GM18526 (cell line): Measurements from ENCODE around the gene GRK5.

Experiments used
- POLR2A ChIP-seq: IDR thresholded peaks from 3 replicates; pipeline ENCODE4 v1.6.1; 2011; ENCODE audit not compliant: insufficient read length; ENCODE audit errors: extremely low read depth

The GRK5 gene

DNA sequence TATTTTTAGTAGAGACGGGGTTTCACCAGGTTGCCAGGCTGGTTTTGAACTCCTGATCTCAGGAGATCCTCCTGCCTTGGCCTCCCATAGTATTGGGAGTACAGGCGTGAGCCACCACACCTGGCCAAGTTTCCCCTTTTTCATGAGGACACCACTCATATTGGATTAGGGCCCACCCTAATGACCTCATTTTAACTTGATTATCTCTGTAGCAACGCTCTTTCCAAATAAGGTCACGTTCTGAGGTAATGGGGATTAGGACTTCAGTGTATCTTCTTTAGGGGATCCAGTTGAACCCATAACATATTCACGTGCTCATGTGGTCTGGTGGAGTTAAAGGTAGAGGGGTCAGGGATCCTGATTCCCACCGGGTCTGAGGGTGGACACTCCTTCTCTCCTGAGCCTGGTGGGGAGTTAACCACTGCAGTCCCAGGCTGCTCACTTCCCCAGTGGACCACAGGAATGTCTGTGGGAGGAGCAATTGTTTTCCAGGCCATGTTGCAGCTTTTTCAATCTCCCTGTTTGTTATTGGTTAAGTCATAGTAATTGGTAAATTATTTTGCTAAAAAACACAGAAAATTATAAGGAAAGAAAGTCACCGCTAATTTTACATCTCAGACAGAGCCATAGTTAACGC is 130.5 kb downstream of the GRK5 start:
- TF ChIP-seq POLR2A = no peak

DNA sequence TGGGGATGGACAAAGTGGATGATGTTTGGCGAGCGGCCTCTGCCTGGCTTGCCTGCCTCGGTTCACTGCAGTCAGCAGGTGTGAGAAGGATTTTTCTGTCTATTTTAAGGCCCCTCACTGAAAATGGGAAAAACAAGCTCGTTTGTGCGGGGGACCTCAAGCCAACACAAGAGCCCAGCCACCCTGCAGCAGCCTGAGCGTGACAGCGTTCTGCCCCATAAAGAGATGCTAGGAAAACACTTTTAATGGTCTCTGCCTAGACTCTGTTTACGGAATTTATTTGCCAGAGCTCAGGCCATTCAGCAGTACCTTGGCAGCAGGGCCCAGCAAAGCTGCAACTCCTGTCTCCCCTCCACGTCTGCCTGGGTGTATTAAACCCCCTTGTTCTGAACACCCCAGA is 131.7 kb downstream of the GRK5 start:
- TF ChIP-seq POLR2A = no peak

DNA sequence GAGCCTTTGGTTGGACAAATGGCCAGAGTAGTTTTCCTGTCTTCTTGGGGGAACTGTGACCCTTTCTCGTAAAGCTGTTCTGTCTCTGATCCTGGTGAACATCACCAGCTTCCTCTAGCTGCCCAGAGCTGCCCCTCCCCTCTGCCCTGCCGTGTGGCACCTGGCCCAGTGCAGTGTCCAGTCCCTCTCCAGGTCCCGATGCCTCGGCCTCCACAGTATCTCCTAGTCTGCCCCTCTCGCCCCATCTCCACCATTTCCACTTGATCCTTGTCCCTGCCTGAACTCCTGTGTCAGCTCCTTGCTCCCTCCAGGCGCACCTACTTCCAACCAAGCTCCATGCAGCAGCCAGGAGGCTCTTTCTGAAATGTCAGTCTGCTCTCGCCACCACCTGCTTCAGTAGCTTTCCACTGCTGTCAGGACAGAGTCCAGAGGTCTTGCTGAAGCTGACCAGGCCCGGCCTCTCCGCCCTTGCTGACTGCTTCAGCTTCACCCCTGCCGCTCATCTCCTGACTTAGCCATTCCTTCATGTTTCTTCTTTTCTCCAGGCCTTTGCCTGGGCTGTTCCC is 133.6 kb downstream of the GRK5 start:
- TF ChIP-seq POLR2A = no peak

DNA sequence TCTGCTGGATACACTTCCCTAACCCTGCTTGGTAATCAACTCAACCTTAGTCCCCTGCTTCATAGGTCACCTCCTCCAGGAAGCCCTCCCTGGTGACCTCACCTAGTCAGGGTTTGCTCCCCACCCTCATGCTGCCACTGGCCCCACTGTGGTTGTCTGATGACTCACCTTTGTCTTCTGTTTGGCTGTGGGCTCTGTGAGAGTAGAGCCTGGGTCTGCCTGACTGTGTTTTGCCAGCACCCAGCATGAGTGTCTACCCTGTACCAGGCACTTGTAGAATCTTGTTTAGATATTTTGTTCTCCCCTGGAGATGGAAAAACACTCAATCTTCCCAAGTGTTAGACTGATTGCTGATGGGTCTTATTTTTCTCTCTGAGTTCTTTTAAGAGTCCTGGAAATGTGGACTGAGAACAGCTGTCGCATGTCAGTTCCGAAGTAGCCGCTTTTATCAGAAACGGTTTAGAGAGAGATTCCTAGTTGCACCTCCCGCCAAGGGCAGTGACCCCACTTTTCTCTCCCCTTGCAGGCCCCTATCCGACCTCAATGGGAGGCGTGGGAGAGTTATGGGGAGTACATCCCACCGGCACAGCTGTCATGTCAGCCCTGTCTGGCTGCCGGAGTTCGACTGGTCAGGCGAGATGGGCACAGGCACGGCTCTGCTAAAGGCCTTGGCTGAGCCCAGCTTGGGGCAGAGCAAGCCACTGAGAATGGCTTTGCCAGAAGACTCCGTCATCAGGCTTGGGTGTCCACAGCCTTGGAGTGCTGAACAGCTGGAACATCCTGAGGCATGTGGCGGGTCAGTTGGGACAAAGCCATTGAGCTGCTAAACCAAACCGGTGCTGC is 134.3 kb downstream of the GRK5 start:
- no peak for TF ChIP-seq POLR2A

DNA sequence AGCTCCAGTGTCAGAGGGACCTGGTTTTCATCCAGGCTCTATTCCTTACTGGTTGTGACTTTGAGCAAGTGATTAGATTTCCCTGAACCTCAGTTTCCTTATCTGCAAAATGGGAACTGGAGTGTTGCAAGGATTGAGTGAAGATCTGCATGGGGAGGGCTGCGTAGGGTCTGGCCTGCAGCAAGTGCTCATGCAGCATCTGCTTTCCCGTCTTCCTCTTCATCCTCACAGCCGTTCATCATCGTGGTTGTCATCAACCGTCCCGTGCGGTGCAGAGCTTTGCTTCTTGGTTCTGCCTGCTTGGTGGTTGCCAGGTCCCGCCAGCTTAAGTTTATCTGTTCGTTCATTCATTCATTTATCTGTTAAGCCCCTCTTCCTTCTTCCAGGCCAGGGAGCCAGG is 135.0 kb downstream of the GRK5 start:
- no peak for TF ChIP-seq POLR2A

DNA sequence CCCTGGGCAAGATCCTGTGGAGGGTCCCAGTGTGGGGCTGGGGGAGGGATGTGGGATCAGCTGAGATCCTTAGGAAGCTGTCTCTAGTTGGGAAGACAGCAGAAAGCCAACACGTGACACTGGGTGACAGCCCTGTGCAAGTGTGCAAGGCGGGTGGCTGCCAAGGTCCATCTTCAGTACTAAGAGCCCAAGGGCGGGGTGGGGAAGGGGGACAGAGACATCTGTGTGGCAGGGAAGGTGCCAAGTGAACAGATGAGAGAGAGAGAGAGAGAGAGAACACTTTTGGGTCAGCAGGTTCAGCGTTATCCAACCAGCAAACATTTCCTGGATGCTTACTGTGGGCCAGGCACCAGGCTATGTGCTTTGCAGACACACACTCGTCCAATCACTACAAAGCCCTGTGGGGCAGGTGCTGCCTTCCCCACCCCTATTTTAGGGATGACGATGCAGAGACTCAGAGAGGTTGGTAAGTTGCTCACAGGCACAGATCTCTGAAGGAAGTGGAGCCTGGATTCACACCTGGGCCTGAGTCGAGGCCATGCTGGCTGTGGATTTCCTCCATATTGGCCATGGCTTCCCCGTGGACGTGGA is 135.7 kb downstream of the GRK5 start:
- TF ChIP-seq POLR2A = no peak

DNA sequence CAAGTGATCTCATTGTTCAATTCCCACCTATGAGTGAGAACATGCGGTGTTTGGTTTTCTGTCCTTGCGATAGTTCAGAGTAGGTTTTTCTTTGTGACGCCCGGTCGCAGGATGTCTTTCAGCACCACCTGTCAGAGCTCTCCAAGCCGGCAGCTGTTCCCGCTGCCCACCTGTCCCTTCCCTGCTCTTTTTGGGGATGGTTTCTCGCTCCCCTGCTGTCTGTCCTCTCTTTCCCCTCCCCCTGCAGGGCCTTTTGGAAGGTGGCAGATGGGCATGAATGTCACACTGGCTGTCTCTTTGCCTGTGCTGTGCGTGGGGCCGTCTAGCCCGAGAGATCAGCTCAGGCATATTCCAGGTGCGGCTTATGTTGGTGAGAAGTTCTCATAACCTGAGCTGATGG is 137.0 kb downstream of the GRK5 start:
- TF ChIP-seq POLR2A = no peak

DNA sequence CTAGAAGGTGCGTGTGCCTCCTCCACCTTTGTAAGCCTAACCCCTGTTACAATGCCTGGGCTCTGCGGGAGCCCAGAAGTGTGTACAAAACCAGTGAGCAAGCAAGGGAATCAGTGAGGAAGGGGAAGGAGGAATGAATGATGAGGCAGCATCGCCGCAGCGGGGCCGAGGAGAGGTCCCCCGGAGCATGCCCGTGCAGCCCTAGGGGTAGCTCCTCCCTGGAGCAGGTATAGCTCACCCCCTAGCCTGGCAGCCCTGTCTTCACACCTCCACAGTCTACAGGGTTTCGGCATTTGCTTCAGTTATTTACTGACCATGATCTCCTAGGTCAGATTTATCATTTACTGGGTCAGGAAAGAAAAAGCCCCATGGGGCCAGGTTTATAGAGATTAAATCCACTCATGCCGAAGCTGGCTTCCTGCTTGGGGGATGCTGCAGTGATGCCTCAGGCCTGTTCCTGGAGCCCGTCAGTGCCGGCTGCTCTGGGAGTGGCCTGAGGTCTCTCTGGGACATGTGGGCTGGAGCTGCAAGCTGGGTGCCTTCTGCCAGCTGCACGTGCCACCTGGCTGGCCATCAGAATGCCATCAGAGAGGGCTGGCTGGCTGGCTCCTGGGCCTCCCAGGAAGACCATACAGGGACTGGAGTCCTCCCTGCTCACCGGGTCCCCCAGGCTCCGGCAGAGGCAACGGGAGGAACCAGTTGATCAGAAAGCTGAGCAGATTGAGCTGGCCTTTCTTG is 138.9 kb downstream of the GRK5 start:
- no peak for TF ChIP-seq POLR2A

DNA sequence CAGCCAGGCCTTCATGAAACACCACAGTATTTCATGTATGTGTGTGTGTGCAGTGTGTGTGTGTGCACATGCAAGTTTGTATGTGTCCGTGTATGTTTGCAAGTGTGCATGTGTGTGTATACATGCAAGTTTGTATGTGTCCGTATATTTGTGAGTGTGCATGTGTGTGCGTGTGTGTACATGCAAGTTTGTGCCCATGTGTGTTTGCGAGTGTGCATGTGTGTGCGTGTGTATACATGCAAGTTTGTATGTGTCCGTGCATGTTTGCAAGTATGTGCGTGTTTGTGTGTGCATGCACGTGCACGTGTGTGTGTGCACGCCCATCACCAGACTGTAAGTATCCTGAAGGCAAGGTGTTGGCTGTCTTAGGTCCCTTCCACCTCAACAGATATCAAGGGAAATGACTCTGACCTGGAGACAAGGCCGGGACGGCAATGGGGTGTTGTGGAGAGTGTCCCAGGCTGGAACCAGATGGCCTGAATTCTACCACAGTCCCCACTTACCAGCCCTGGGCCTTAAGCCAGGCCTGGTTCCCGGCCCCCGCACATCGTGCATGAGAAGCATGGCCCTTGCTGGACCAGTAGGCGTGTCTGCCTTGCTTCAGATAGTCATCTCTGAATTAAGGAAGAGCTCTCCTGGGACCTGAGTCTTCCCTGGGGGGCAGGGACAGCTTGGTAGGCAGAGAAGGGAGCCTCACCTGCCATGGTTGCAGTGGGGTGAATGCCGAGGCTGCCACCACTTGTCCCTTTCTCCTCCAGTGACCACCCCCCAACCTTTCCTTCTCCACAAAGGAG is 140.0 kb downstream of the GRK5 start:
- TF ChIP-seq POLR2A = no peak

DNA sequence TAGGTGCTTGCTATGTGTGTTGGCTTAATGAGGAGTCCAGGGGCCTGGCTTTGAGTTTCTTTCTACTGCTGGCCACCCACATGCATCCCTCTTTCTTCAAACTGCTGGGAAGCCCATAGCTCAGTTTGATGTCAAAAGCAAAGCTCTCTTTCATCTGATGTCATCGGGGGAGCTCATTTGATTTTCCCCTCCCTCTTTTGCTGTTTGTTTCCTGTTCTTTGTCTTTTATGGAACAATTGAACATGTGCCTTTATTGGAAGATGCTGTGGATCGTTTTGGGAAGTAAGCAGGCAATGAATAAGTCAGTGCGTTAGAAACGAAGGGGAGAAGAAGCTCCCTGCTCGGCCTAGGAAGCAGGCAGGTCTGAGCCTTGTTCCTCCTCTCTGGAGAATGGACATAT is 140.7 kb downstream of the GRK5 start:
- TF ChIP-seq POLR2A = no peak

DNA sequence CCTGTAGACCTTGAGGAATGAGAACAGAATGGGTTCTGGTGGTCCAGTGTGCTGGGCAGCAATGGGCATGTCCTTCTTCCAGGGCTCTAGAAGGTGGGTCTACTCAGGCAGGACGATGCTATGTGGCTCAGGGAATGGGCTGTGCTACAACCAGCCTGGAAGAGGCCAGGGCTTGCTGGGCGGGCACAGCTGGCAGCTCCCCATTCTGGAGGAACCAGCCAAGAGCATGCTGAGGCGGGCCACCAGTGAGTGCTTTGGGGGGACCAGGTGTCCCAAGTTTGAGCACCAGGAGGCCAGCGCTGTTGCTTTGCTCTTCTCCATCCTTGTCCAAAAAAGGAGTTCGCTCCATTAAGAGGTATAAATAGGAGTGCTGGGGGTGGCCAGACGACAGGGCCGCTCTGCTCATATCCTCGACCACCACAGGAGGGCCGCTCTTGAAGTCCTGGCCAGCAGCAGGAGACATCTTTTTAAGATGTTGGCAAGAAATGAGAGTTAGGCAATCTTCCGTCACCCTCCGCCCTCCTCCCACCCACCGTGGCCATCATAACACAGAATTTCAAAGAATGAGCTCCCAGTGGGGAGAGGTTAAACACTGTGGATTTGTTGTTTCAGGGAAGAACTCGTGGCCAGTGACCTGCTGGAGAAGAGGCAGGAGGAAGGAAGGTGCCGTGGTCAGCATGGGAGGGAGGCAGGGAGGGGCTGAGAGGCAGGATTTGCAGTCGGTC is 141.3 kb downstream of the GRK5 start:
- no peak for TF ChIP-seq POLR2A

DNA sequence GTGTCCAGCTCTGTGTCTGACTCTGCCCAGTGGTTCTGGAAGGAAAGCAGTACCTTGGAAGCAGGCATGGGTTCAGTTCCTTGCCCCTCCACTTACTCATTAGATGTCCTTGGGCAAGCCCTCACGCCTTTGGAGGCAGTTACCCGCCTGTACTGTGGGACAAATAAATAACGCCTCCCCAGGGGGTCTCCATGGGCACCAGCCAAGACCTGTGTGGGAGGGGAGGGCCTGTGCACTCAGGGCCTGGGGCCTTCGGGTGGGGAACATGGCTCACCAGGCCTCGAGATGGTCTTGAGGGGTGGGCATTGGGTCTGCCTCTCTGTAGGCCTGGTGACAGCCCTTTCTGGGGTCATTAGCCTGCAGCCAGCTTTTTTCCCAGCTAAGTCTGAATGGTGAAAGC is 142.0 kb downstream of the GRK5 start:
- TF ChIP-seq POLR2A = no peak

DNA sequence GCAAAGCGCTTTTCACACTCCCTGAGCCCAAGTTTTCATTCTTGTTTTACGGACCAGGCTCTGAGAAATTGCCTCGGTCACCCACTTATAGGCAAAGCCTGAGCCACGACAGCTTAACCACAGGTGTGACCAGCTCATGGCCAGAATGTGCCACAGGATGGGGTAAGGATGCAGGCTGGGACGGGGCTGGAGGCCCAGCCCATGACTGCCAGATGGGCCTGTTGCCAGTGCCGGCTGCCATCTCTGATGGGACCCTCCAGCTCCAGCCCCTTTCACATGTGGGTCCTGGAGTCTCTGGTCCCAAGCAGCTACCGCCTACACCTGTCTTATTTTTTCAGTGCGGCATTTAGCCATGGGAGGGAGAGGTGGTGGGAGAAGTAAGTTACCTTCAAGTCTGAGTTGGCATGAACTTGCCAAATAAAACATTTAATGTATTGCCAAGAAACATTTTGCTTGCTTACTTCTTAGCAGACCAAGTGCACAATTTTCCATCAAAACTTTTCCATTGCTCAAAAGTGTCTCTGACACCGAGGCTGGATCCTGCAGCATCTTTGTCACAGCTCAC is 142.6 kb downstream of the GRK5 start:
- TF ChIP-seq POLR2A = no peak
